ENCODE measurements around the gene GDPD2. TPM values are rescaled to one million over a fixed set of nuclear protein-coding genes. Genes with fewer than 3 reads are reported as not detected.

GDPD2 gene
- total and polyA plus RNA-seq, 11 donors: not detected

DNA sequence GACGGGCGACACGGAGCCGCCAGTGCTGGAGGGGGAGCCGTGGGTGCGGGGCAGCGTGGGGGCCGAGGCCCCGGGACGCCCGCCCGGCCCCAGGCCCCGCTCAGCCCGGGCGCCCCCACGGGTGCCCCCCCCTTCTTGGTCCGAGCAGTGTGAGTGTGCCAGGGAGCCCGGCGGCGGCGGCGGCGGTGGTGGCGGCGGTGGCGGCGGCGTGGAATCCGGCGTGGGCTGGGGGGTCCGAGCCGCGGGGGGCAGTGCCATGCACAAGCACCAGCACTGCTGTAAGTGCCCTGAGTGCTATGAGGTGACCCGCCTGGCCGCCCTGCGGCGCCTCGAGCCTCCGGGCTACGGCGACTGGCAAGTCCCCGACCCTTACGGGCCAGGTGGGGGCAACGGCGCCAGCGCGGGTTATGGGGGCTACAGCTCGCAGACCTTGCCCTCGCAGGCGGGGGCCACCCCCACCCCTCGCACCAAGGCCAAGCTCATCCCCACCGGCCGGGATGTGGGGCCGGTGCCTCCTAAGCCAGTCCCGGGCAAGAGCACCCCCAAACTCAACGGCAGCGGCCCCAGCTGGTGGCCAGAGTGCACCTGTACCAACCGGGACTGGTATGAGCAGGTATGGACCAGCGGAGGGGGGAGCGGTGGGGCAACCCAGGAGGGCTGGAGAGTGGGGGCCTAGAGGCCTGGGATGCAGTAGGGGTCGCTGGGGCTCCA, 22.0 kb downstream of the GDPD2 start:
- no peaks in the 10 kb centered on the region for H3K9me3 ChIP-seq
- WGBS, 4 donors: 3 to 60% (median 9%) methylated on average over 6 to 58 of the region's 61 CpGs
- intact Hi-C loops (cut with DNase I): no loop called here
- H3K4me3 ChIP-seq: peak overlapping the region in 8 of 12 donors; percentile 5 to 42 (median 28)
- H3K4me1 ChIP-seq: peaks cover 0 to 7% (median 0%) of the 10 kb centered on the region in 12 donors
- DNase-seq (no peak), ATAC-seq (peak in 1 of 4 donors; percentile 22)
- peaks cover 0 to 51% (median 8%) of the 10 kb centered on the region in 9 donors for H3K27me3 ChIP-seq
- H3K27ac ChIP-seq: no peak overlapping the region
- no peak for TF ChIP-seq POLR2A (IDR thresholded peaks at IDR 0.05)
- TF ChIP-seq CTCF (IDR thresholded peaks at IDR 0.05): no peak
- no peaks in the 10 kb centered on the region for H3K36me3 ChIP-seq

DNA sequence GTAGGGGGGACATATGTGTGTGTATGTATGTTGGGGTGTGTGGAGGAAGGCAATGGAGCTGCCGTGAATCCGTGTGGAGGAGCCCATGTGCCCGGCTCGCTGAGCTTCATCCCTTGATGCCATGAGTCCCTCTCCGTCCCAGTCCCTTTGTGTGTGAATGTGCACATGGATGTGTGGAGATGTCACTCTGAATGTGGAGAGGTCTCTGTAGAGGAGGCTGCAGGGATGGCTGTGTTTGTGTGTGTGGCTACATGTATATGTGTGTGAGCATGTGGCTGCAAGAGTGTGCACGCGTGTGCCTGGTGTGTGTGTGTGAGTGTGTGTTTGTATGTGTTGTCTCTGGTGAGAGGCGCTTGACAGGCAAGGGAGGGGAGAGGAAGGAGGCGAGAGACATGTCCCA, 22.8 kb downstream of the GDPD2 start:
- WGBS, 4 donors: 67 to 81% (median 75%) methylated on average over 9 of the region's 9 CpGs
- H3K27ac ChIP-seq: no peak overlapping the region
- H3K27me3 ChIP-seq: peaks cover 0 to 50% (median 8%) of the 10 kb centered on the region in 9 donors
- no peaks in the 10 kb centered on the region for H3K36me3 ChIP-seq
- DNase-seq (no peak), ATAC-seq (no peak)
- no peaks in the 10 kb centered on the region for H3K9me3 ChIP-seq
- peaks cover 0 to 7% (median 0%) of the 10 kb centered on the region in 12 donors for H3K4me1 ChIP-seq
- TF ChIP-seq CTCF (IDR thresholded peaks at IDR 0.05): no peak
- TF ChIP-seq POLR2A (IDR thresholded peaks at IDR 0.05): no peak
- intact Hi-C loops (cut with DNase I): no loop called here
- H3K4me3 ChIP-seq: no peak overlapping the region

DNA sequence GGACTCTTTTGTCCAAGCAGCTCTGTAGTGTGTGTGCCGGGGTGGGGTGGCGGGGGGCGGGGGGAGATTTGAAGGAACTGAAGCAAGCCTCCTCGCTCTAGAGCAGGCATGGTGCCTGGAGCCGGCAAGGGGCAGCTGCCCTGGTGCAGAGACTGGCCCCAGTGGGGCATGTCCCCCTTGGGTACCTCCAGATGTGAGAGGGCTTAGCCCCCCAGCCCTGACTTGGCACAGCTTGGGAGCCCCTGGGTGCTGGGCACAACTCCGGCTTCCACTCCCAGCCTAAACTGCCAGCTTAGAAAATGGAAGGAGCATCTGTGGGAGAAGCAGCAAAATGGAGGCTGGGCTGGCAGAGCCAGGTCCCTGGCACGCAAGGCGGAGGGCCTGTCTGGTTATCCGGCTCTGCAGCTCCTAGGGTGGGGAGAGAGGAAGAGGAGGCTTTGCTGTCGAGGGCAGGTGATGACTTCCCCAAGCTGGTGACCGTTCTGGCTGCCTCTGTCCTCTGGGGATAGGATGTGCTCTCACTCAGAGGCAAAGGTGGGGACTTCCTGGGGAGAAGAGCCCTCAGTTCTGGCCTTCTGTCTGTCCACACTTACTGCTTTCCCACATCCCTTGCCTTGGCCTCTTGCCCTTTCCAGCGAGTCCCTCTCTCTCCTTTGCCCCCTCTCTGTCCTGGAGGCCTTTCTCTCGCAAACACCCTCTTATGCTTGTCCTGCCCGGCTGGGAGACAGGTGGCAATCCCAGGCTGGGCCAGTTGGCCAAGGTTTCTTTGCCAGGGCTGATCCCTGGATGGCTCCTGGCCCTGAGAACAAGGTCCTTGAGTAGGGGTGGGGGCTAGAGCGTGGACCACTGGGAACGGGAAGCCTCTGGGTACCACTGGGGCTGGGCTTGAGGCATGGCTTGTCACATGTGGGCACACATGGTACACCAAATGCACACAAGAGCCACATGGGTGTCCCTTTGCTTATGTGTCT, 23.6 kb downstream of the GDPD2 start:
- DNase-seq (no peak), ATAC-seq (no peak)
- WGBS, 4 donors: 70 to 78% (median 76%) methylated on average over 14 to 16 of the region's 16 CpGs
- Histone ChIP-seq H3K4me1 (peaks cover 0 to 7% (median 0%) of the 10 kb centered on the region in 12 donors), H3K4me3 (no peak overlapping the region), H3K27me3 (peaks cover 0 to 43% (median 8%) of the 10 kb centered on the region in 9 donors), H3K9me3 (no peaks in the 10 kb centered on the region), H3K36me3 (no peaks in the 10 kb centered on the region), H3K27ac (no peak overlapping the region)
- TF ChIP-seq CTCF (IDR thresholded peaks at IDR 0.05): no peak
- TF ChIP-seq POLR2A (IDR thresholded peaks at IDR 0.05): no peak
- intact Hi-C loops (cut with DNase I): no loop called here

DNA sequence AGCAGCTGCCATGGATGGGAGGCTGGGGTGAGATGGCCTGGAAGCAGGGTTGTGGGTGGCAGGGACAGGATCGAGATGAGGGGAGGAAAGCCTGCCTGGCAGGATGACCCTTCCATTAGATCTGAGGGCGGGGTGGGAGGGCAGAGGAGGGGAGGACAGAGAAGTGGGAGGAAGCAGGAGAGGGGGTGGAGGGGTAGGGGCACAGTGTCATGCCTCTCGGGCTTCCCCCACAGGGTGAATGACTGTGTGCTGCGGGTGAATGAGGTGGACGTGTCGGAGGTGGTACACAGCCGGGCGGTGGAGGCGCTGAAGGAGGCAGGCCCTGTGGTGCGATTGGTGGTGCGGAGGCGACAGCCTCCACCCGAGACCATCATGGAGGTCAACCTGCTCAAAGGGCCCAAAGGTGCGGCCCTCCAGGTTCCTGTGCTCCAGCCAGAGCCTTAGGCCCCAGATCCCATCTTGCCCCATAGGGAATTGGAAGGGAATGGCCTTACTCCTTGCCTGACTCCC, 26.4 kb downstream of the GDPD2 start:
- no peak for TF ChIP-seq CTCF (IDR thresholded peaks at IDR 0.05)
- H3K36me3 ChIP-seq: no peaks in the 10 kb centered on the region
- WGBS, 4 donors: 89 to 99% (median 95%) methylated on average over 14 of the region's 14 CpGs
- no peaks in the 10 kb centered on the region for H3K9me3 ChIP-seq
- H3K27ac ChIP-seq: no peak overlapping the region
- peaks cover 0 to 21% (median 7%) of the 10 kb centered on the region in 9 donors for H3K27me3 ChIP-seq
- intact Hi-C loops (cut with DNase I): no loop called here
- no peak for DNase-seq
- ATAC-seq: no peak
- no peak overlapping the region for H3K4me3 ChIP-seq
- peaks cover 0 to 10% (median 2%) of the 10 kb centered on the region in 12 donors for H3K4me1 ChIP-seq

All from heart left ventricle (tissue), 16 donors.